K562 (cell line): Measurements from ENCODE around the gene PINK1. TPM values are rescaled to one million over a fixed set of nuclear protein-coding genes. Genes with fewer than 3 reads are reported as not detected.
A peak's percentile ranks its signal among the peaks of the same experiment; 100 is the strongest.

Experiments
- FOSL1 ChIP-seq: fragments of 200-800 bp; sonication (Bioruptor generic); conservative IDR thresholded peaks from 2 replicates; pipeline ENCODE4 v1.6.1; 2016; ENCODE audit warnings: missing genetic modification characterization, missing compliant biosample characterization
- FOXK2 ChIP-seq, 2 experiments: fragments of 450-650 bp; IDR thresholded peaks in 1 of 2; conservative IDR thresholded peaks in 1 of 2; 2 replicates each; pipeline ENCODE4 v1.6.1; 2016; ENCODE audit warnings: low read depth in 2 of 2, mild to moderate bottlenecking in 1 of 2
- HDAC3 ChIP-seq: fragments of 450-650 bp; IDR thresholded peaks from 2 replicates; pipeline ENCODE4 v1.6.1; 2018; ENCODE audit warnings: borderline replicate concordance, mild to moderate bottlenecking, moderate library complexity; ENCODE audit not compliant: partially characterized antibody
- HDAC8 ChIP-seq: fragments of 450-650 bp; IDR thresholded peaks from 2 replicates; pipeline ENCODE4 v1.6.1; 2016; ENCODE audit warnings: mild to moderate bottlenecking, missing genetic modification characterization, moderate library complexity, missing compliant biosample characterization
- MYC ChIP-seq, 2 experiments: fragments of 250-450 bp in 1 of 2; sonication (Bioruptor Pico) in 1 of 2; IDR thresholded peaks; 2 replicates each; pipeline versions ENCODE4 v1.5.1 to v1.6.1; 2012 to 2021; ENCODE audit warnings: low read depth in 2 of 2, borderline replicate concordance in 1 of 2, improper control_type of control experiment in 1 of 2, low read length in 1 of 2, mild to moderate bottlenecking in 1 of 2, moderate library complexity in 1 of 2
- ZNF140 ChIP-seq: fragments of 250-450 bp; sonication (Bioruptor Pico); IDR thresholded peaks from 2 replicates; pipeline ENCODE4 v1.8.0; 2021; ENCODE audit warnings: moderate library complexity, mild to moderate bottlenecking, inconsistent platforms
- ZNF764 ChIP-seq: fragments of 250-450 bp; sonication (Bioruptor Pico); IDR thresholded peaks from 2 replicates; pipeline ENCODE4 v1.4.0; 2020; ENCODE audit warnings: low read depth, mild to moderate bottlenecking, moderate library complexity
- polyA plus RNA-seq, 8 experiments: library from polyadenylated mRNA; depleted of rRNA in 4 of 8; stranded (reverse) in 5 of 8; unstranded in 3 of 8; fragments of >200 nt; fragmentation: Nextera tagmentation in 2 of 8; fragmentation: Illumina TruSeq in 1 of 8; extraction: Ambion mirVana in 2 of 8; extraction: Trizol in 1 of 8; gene quantifications; 2 replicates each; pipeline versions ENCODE4 v1.2.1 to v1.2.3, GENCODE V29; 2011 to 2014; ENCODE audit warnings: inconsistent platforms in 1 of 8, missing spikeins in 1 of 8
- total RNA-seq, 7 experiments: library from RNA; depleted of rRNA in 6 of 7; stranded (reverse); fragments of >200 nt in 6 of 7; fragmentation: Illumina TruSeq in 2 of 7; extraction: Trizol in 2 of 7; gene quantifications; 2 replicates each; pipeline versions ENCODE4 v1.2.1 to v1.2.3, GENCODE V29; 2011 to 2021; ENCODE audit warnings: low replicate concordance in 1 of 7
- TF ChIP-seq, protein P1 (sequence below), 2 experiments: fragments of 450-650 bp; IDR thresholded peaks; 2 replicates each; pipeline ENCODE4 v1.6.1; 2016
- TF ChIP-seq, protein P2 (sequence below): sonication (generic); formaldehyde crosslinking; IDR thresholded peaks from 2 replicates; pipeline ENCODE4 v1.8.0; 2022; ENCODE audit warnings: mild to moderate bottlenecking, missing genetic modification reagents

Gene PINK1
- total and polyA plus RNA-seq, 9 of the 15 experiments (the other 6 are each of a cell fraction or from before 2014, with no cell fraction given): 1.5 to 11.3 (median 6.8) TPM

DNA sequence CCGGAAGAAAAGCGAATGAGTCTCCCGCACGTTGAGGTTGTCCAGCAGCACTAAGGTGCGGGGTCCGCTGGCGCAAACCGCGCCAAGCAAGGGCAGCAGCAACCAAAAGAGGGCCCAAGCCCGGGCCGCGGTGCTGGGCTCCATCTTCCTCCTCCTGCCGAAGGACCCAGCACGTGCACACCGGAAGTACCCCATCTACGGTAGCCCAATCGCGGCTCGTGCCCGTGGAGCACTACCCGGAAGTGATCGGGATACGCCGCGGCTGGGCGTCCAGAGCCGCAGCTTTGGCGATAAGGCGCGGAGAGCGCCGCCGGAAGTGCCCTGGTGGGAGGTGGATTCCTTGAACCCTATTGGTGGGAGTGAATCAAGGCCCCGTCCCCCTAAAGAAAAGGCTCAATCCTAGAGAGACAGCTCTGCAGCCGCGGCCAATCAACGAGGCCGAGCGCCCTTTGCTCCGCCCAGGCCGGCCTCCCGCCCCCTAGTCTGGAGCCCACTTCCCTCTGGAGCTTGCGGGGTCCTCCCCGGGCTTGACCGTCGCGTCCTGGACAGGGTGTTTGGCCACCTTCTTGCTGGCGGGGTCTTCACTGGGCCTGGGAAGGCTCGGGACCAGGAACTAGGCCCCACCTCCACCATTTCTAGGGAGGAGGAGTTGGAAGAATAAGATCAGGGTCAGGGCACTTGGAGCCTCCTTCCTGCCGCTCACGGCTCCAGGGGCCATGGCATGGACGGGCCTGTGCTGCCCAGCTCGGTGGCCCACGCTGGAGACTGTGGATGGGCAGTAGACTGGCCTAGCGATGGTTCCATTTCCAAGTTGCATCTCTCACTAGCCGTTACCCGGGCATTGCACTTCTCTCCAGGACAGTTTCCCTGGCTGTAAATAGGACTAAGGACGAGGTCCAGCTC is 28.2 kb downstream of the PINK1 start, which contains the start of gene DDOST (continued):
- TF ChIP-seq, protein P1, sequence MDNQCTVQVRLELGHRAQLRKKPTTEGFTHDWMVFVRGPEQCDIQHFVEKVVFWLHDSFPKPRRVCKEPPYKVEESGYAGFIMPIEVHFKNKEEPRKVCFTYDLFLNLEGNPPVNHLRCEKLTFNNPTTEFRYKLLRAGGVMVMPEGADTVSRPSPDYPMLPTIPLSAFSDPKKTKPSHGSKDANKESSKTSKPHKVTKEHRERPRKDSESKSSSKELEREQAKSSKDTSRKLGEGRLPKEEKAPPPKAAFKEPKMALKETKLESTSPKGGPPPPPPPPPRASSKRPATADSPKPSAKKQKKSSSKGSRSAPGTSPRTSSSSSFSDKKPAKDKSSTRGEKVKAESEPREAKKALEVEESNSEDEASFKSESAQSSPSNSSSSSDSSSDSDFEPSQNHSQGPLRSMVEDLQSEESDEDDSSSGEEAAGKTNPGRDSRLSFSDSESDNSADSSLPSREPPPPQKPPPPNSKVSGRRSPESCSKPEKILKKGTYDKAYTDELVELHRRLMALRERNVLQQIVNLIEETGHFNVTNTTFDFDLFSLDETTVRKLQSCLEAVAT (IDR thresholded peaks at IDR 0.05): 0 out of 4 replicates have a peak, but pooled peaks of 1 of the 2 experiments have one; percentile 38
- TF ChIP-seq, protein P2, sequence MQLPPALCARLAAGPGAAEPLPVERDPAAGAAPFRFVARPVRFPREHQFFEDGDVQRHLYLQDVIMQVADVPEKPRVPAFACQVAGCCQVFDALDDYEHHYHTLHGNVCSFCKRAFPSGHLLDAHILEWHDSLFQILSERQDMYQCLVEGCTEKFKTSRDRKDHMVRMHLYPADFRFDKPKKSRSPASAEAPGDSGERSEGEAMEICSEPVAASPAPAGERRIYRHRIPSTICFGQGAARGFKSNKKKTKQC (CRISPR knock-in tag): peak; percentile 21; the same call in 1 of the 2 replicates
- TF ChIP-seq HDAC8 (tag) (peak; percentile 44; the same call in 1 of the 2 replicates), MYC (IDR thresholded peaks at IDR 0.05; ENCODE audit: low read depth, low read length) (peak; percentile 83), MYC (CRISPR knock-in tag; IDR thresholded peaks at IDR 0.05; ENCODE audit: borderline replicate concordance, low read depth) (peak; percentile 39; the same call in 1 of the 2 replicates), HDAC3 (no peak), FOXK2 (conservative IDR thresholded peaks at IDR 0.05 in 1 of 2, IDR thresholded peaks at IDR 0.05 in 1 of 2; ENCODE audit: low read depth in 2 of 2) (peak in 1 of 2 experiments; percentile 55; a peak in 2 of 4 replicates), ZNF140 (CRISPR knock-in tag) (no peak), ZNF764 (CRISPR knock-in tag) (no peak), FOSL1 (tag) (0 out of 2 replicates have a peak, but pooled peaks have one; percentile 2)
